ENCODE measurements around the gene CDC27. TPM values are rescaled to one million over a fixed set of nuclear protein-coding genes. Genes with fewer than 3 reads are reported as not detected.

Gene CDC27
- total RNA-seq: 127 and 146 TPM in 2 replicates

GRCh38 chr17:47188876-47189731 is at the start of gene CDC27:
Gene CDC27 (minus strand): TSS chr17:47189295. CDS start chr17:47189172, 123 bp downstream.

GRCh38 chr17:47208744-47209488 is 19.8 kb upstream of the CDC27 start, which contains the start of gene MYL4:
Gene MYL4 (plus strand): TSS chr17:47209348. CDS start chr17:47209423, 75 bp downstream.

Other genes starting within 250 kb of the CDC27 start
- gene RPRML, start 210.0 kb downstream of the CDC27 start, total RNA-seq: 0.07 TPM in 1 of 2 replicates, not detected in the other
- 0.85 TPM in 1 of 2 replicates, not detected in the other for gene MYL4, start 20.1 kb upstream of the CDC27 start, total RNA-seq
- gene ITGB3, start 64.5 kb upstream of the CDC27 start, total RNA-seq: 38.3 and 72.6 TPM in 2 replicates
- gene EFCAB13, start 134.7 kb upstream of the CDC27 start, total RNA-seq: 5.1 and 5.3 TPM in 2 replicates